ENCODE data around the gene DPP3.

Gene DPP3

GRCh38 chr11:66494458-66494857 is 14.2 kb downstream of the DPP3 start:
- DNase-seq (ENCODE audit: low read depth in 1 of 2, low spot score in 1 of 2), result no peak
- H3K27ac ChIP-seq (replicated peaks), result no peak overlapping the region
- no peaks in the 10 kb centered on the region for H3K27me3 ChIP-seq (ENCODE audit: insufficient read depth, poor library complexity, severe bottlenecking)
- TF ChIP-seq CTCF (IDR thresholded peaks at IDR 0.05; ENCODE audit: insufficient read depth, low read length) (no peak), POLR2AphosphoS5 (IDR thresholded peaks at IDR 0.05; ENCODE audit: low read depth) (no peak), SPI1 (IDR thresholded peaks at IDR 0.05; ENCODE audit: borderline replicate concordance, low read depth) (no peak), REST (IDR thresholded peaks at IDR 0.05; ENCODE audit: insufficient replicate concordance, low read depth) (no peak), GABPA (IDR thresholded peaks at IDR 0.05; ENCODE audit: low read depth) (no peak)
- no peak overlapping the region for H3K4me3 ChIP-seq (replicated peaks; ENCODE audit: insufficient read depth, low read length)

- no peak for TF ChIP-seq POLR2AphosphoS5 (IDR thresholded peaks at IDR 0.05; ENCODE audit: low read depth)
- TF ChIP-seq REST (IDR thresholded peaks at IDR 0.05; ENCODE audit: insufficient replicate concordance, low read depth), result no peak
- TF ChIP-seq SPI1 (IDR thresholded peaks at IDR 0.05; ENCODE audit: borderline replicate concordance, low read depth), result no peak
- TF ChIP-seq GABPA (IDR thresholded peaks at IDR 0.05; ENCODE audit: low read depth), result no peak
- no peaks in the 10 kb centered on the region for H3K27me3 ChIP-seq (ENCODE audit: insufficient read depth, poor library complexity, severe bottlenecking)
- H3K4me3 ChIP-seq (replicated peaks; ENCODE audit: insufficient read depth, low read length), result no peak overlapping the region
- DNase-seq (ENCODE audit: low read depth in 1 of 2, low spot score in 1 of 2), result no peak
- H3K27ac ChIP-seq (replicated peaks), result no peak overlapping the region
Measured at GRCh38 chr11:66494935-66495334, 14.7 kb downstream of the DPP3 start.

- H3K27me3 ChIP-seq (ENCODE audit: insufficient read depth, poor library complexity, severe bottlenecking), result no peaks in the 10 kb centered on the region
- no peak overlapping the region for H3K4me3 ChIP-seq (replicated peaks; ENCODE audit: insufficient read depth, low read length)
- no peak for DNase-seq (ENCODE audit: low read depth in 1 of 2, low spot score in 1 of 2)
- H3K27ac ChIP-seq (replicated peaks), result no peak overlapping the region
- TF ChIP-seq CTCF (IDR thresholded peaks at IDR 0.05; ENCODE audit: insufficient read depth, low read length) (peak; percentile 4), GABPA (IDR thresholded peaks at IDR 0.05; ENCODE audit: low read depth) (no peak), POLR2AphosphoS5 (IDR thresholded peaks at IDR 0.05; ENCODE audit: low read depth) (no peak)
Measured at GRCh38 chr11:66495401-66495854, 15.2 kb downstream of the DPP3 start.

GRCh38 chr11:66497206-66497605 is 17.0 kb downstream of the DPP3 start:
- Histone ChIP-seq H3K4me3 (replicated peaks; ENCODE audit: insufficient read depth, low read length) (no peak overlapping the region), H3K27me3 (ENCODE audit: insufficient read depth, poor library complexity, severe bottlenecking) (no peaks in the 10 kb centered on the region), H3K27ac (replicated peaks) (no peak overlapping the region)
- no peak for DNase-seq (ENCODE audit: low read depth in 1 of 2, low spot score in 1 of 2)
- no peak for TF ChIP-seq SPI1 (IDR thresholded peaks at IDR 0.05; ENCODE audit: borderline replicate concordance, low read depth)
- no peak for TF ChIP-seq POLR2AphosphoS5 (IDR thresholded peaks at IDR 0.05; ENCODE audit: low read depth)
- no peak for TF ChIP-seq GABPA (IDR thresholded peaks at IDR 0.05; ENCODE audit: low read depth)
- no peak for TF ChIP-seq CTCF (IDR thresholded peaks at IDR 0.05; ENCODE audit: insufficient read depth, low read length)
- no peak for TF ChIP-seq REST (IDR thresholded peaks at IDR 0.05; ENCODE audit: insufficient replicate concordance, low read depth)

All from HL-60 (cell line).